NCI-H2081 (cell line): ENCODE measurements around the gene SLC16A4.
A peak's percentile ranks its signal among the peaks of the same experiment; 100 is the strongest.
"Not testable (repeated sequence)": the region's sequence is repeated elsewhere in the genome, so short reads cannot be mapped to it uniquely, and the experiment has no call there.

ENCODE experiments used
- DNase-seq, 2 experiments: peaks; one replicate each; lab custom pipeline; 2025; lab: John Stamatoyannopoulos, UW

The SLC16A4 gene

GRCh38 chr1:110390692-110391245, at the start of gene SLC16A4:
TSS of gene SLC16A4 (minus strand) at chr1:110391026. CDS start at chr1:110389323, 1,703 bp downstream.
- DNase-seq: no peak

GRCh38 chr1:110439873-110440272, 49.0 kb upstream of the SLC16A4 start:
- DNase-seq: not testable (repeated sequence)

DNA sequence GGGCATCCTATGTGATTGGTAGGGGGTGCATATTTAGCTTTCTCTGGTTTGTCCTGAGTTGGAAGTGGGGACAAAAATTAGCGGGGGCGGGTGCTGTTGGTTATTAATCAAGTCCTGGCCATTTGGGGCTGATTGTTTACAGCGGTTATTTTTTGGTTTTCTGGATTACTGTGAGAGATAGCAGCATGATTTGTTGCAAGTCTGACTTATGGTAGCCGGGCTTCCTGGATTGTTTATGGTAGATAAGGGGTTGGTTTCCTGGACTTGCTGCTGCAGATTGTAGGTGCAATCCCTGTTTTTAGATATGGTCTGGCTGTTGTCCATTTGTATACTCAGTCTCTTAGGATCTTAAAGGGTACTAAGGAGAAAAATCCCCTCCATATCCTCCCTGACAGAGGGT, 48.1 kb upstream of the SLC16A4 start:
- DNase-seq: no peak

DNA sequence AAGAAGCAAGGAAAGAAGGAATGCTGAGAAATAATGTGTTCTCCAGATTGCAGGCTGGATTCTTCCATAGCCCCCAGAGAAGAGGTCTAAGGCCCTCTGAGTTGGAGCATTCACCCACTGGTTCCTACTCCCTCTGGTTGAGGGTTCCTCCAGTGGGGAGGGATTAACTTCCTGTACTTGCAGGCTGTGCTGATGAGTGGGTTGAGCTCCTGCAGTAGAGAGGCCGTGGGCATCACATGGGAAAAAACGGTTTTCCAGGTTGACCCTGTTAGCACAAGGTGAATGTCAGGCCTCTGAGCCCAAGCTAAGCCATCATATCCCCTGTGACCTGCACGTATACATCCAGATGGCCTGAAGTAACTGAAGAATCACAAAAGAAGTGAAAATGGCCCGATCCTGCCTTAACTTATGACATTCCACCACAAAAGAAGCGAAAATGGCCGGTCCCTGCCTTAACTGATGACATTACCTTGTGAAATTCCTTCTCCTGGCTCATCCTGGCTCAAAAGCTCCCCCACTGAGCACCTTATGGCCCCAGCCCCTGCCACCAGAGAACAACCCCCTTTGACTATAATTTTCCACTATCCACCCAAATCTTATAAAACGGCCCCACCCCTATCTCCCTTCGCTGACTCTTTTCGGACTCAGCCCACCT, 46.9 kb upstream of the SLC16A4 start:
- DNase-seq: not testable (repeated sequence)

GRCh38 chr1:110436635-110437034, 45.8 kb upstream of the SLC16A4 start:
- DNase-seq: no peak

- no peak for DNase-seq
Measured at GRCh38 chr1:110434946-110435345, 44.1 kb upstream of the SLC16A4 start.

DNA sequence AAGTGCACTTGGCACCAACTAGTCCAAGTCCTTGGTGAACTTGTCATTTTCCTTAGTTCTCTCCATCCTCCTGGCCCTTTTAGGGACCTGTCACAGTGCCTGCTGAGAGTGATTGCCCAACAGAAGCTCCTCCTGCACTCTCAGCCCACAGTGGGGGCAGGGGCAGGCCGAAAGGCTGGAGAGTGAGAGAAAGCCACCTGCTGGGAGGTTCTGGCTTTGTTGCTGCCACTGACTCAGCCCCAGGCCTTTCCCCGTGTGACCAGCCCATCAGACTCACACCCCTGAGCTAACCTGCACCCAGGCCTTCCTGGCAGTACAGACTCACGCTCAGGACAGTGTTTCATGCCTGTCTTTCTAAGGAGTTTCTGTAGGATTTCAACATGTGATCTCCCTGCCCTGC, 43.0 kb upstream of the SLC16A4 start:
- DNase-seq: no peak

DNA sequence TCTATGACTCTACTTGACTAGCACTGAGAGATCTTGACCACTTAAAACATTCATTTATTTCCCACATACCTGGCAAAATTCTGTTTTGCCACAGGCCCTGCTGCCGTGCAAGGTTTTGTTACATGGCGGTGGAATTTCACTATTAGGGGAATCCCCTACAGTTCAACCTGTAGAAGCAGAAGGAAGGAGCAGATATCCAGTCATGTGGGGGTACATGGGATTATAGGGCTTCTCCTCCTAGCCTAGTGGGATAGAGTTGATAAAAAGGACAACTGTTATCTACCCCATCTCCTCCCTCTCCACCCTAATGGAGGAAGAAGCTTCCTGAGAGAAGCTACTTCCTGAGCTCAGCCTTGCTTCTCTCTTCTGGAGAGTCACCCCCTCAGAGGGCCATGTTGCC, 42.4 kb upstream of the SLC16A4 start:
- no peak for DNase-seq

GRCh38 chr1:110430901-110431300, 40.1 kb upstream of the SLC16A4 start:
- no peak for DNase-seq

- DNase-seq: no peak
Measured at GRCh38 chr1:110430366-110430765, 39.5 kb upstream of the SLC16A4 start.

- no peak for DNase-seq
Measured at GRCh38 chr1:110428946-110429345, 38.1 kb upstream of the SLC16A4 start.

GRCh38 chr1:110426854-110427253, 36.0 kb upstream of the SLC16A4 start:
- DNase-seq: no peak

DNA sequence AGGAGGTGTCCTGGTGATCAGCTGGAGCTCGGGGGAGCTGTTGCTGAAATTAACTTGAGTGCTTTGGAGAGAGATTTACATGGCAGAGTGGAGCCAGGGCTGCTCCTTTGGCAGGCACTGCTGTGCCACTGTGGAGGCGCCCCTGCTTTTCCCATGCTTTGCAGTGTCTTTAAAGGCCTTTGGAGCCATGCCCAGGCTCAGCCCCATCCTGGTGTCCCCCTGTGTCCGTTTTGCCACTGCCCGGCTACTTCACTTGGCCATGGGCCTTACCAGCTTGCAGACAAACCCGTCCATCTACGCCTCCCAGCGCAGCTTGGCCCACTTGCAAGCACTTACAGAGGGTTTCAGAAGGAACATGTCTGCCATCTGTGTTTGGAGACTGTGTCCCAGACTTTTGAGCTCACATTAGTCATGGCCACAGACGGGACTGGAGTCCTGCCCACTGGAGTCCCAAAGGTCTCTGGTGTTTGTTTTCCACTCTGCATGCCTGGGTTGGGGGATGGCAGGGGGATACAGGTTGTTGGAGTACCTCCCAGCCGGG, 34.9 kb upstream of the SLC16A4 start:
- no peak for DNase-seq

GRCh38 chr1:110424699-110425611, 34.1 kb upstream of the SLC16A4 start:
- DNase-seq: no peak

GRCh38 chr1:110420874-110421793, 30.3 kb upstream of the SLC16A4 start:
- no peak for DNase-seq

DNA sequence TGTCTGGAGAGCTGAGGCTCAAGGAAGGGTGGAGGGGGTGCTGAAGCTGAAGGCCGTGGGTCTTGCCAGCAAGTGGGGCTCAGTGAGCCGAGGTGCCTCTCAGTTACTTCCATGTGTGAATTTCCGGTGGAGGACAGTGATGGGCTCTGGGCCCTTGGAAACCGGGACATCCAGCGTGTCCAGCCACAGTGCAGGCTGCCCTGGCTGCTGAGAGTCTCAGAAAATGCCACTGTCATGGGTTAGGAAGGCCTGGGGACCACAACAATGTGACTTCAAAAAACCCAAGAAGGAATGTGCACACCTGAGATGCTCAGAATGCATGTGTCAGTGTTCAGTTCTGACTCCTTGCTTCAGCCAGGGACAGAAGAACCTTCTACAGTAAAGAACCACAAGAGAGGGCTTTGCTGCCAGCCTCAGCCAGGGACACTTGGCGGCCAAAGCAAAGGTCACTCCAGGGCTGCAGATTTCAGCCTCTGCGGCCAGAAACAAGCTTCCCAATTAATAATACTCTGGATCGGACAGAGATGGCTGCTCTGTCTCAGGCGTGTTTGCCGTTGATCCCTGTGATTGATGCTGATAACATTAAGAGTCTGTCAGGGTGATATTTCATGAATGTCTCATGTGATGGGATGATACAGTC, 29.3 kb upstream of the SLC16A4 start:
- no peak for DNase-seq

GRCh38 chr1:110418729-110419128, 27.9 kb upstream of the SLC16A4 start:
- no peak for DNase-seq

GRCh38 chr1:110413045-110413444, 22.2 kb upstream of the SLC16A4 start:
- DNase-seq: not testable (repeated sequence)

DNA sequence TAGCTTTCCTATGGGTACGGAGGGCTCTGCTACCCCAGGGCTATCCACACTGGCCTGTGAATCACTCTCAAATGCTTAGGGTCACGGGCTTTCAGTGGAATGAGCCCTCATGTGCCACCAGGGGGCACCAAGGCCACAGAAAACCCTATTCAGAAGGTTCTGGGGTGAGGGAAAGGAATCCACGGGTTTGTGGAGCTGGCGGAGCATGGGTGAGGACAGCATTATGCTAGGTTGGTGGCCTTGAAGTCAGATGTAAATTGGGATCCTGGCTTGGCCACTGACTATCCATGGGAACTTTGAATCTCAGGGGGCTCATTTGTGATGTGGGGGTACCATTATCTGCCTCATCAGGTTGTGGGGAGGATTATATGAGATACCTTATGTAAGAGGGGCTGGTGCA, 21.8 kb upstream of the SLC16A4 start:
- DNase-seq: peak; percentile 27 to 41

DNA sequence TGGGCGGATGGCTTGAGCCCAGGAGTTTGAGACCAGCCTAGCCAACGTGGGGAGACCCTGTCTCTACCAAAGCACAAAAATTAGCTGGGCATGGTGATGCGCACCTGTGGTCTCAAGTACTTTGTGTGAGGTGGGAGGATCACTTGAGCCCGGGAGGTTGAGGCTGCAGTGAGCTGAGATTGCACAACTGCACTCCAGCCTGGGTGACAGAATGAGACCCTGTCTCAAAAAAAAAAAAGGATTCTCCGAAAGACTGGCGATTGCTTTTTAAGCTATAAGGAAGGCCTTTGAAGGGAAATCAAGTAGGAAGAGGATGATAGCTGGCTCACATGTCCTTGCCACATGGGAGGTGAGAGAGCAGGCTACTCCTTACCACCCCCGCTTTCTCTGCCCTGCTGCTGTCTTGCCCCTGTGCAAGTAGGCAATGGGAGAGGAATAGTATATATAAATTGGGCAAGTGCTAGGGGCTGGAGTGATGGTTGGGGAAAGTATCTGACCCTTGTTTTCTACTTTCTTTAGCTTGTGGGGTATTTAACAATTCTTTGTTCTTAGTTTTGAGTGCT, 20.4 kb upstream of the SLC16A4 start:
- DNase-seq: no peak

- DNase-seq: no peak
Measured at GRCh38 chr1:110409316-110409715, 18.5 kb upstream of the SLC16A4 start.
